ENCODE measurements around the gene RBM44. TPM values are rescaled to one million over a fixed set of nuclear protein-coding genes. Genes with fewer than 3 reads are reported as not detected.

Gene RBM44, protein sequence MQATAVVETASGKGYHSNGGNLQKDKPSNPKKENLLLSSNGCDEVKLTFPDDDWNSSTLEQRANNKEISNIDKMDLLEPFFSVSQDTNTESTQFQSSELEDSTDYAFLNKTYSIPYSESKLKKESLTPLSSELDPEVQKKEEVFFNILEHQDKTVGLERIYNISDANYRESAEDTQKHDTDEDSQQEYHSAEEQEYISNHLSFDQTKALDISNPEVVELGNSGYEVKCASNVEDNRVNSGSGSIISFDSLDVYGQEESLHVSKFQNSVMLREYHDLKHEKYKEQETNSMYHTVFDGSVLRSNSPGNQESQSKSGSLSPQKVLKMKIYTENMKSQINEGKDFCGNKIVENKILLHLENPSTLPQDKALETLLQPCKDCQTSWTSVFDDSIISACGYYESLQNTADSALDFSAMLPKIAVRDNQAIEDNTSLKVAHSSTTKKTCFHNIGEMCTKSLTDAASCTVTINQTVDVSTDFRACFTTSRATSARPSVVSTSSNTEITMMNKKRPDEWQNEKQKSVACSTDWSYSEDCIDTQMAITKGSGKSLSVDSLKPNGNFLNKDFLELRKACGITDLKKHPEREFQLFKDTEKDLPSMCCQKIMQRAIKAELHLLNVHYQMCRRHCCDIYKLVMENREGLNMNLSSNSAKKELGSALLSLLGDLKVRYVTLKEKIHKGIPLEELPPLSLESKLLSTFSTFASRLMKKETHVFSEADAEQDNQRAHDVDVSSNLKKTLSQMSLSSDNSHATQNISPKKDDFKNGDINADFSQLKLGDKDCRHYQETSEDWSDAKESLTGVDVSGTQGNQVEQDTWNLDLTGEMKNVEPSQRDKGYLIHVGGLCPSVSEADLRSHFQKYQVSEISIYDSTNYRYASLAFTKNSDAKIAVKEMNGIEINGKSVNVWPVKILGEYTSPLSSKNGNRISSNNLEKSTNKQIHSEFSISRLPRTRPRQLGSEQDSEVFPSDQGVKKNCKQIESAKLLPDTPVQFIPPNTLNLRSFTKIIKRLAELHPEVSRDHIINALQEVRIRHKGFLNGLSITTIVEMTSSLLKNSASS
- total RNA-seq: 1 to 10 TPM in 3 of 4 donors, under 1 TPM in 1; 0.38 to 2.6 (median 1.7) TPM

DNA sequence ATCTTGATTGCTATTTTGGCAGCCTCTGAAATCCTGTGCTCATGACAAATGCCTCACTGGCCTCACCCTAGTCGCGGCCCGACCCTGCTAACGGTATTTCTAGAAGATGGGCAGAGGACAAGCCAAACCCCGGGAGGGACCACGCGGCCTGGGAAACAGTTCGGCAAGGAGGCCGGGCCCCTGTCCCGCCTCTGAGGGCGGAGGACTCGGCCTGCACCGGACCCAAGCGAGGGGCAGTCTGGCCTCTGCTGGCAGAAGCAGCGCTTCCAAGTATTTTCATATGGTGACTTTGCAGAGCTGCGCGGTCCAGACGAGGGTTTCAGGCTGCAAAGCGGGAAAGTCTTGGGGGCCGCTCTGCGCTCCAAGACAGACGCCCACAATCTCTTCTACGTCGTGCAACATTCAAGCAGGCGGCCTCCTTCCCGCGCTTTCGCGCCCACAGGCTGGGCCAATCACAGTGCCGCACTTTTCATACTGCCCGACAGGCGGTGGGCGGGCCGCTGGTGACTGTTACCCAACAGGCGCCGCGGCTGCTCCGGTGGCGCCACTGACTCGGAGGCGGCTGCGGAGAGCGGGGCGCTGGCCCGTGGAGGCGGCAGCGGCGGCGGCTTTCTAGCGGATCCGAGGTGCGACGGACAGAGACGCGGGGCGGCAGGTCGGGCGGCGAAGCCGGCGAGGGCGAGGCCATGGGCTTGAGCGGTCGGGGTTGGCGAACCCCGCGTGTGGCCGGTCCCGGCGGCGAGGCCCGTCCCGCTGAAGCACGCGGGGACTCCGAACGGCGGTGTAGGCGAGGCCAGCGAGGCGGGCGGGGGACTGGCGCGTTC is at the start of gene RBM44:
TSS of gene RBM44 (plus strand) at position 544 of the 824 bp plus-strand sequence. CDS start 14,831 bp downstream, outside the sequence.
- TF ChIP-seq, protein P1, sequence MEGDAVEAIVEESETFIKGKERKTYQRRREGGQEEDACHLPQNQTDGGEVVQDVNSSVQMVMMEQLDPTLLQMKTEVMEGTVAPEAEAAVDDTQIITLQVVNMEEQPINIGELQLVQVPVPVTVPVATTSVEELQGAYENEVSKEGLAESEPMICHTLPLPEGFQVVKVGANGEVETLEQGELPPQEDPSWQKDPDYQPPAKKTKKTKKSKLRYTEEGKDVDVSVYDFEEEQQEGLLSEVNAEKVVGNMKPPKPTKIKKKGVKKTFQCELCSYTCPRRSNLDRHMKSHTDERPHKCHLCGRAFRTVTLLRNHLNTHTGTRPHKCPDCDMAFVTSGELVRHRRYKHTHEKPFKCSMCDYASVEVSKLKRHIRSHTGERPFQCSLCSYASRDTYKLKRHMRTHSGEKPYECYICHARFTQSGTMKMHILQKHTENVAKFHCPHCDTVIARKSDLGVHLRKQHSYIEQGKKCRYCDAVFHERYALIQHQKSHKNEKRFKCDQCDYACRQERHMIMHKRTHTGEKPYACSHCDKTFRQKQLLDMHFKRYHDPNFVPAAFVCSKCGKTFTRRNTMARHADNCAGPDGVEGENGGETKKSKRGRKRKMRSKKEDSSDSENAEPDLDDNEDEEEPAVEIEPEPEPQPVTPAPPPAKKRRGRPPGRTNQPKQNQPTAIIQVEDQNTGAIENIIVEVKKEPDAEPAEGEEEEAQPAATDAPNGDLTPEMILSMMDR (IDR thresholded peaks at IDR 0.05; ENCODE audit: low read depth): no peak

DNA sequence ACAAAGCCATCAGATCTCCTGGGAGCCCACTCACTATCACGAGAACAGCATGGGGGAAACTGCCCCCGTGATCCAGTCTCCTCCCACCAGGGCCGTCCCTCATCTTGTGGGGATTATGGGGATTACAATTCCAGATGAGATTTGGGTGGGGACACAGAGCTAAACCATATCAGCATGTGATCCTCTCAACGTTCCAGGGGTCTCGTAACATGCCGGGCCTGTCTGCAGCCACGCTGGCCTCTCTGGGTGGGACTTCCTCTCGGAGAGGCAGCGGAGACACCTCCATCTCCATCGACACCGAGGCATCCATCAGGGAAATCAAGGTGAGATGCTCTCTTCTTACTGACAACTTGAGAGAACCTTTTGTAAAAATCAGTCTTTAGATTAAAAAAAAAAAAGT is 49.6 kb upstream of the RBM44 start:
- TF ChIP-seq, protein P1 (IDR thresholded peaks at IDR 0.05; ENCODE audit: low read depth): no peak

DNA sequence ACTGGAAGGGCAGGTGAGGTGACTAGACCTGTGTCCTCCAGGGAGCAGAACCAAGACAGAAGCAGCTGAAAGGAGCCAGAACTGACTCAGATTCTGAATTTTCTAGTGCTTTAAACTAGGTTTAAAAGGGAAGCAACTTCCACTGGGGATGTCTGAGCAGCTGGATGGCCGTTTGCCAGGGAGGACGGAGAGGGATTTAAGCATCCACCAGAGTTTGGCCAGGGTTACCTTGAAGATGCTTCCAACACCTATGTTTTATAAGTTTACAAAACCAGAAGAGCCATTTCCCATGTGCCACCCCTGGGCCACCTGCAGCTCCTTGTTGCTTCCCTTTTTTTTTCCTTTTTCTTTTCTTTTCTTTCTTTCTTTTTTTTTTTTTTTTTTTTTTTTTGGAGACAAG is 48.6 kb upstream of the RBM44 start:
- TF ChIP-seq, protein P1 (IDR thresholded peaks at IDR 0.05; ENCODE audit: low read depth): no peak

DNA sequence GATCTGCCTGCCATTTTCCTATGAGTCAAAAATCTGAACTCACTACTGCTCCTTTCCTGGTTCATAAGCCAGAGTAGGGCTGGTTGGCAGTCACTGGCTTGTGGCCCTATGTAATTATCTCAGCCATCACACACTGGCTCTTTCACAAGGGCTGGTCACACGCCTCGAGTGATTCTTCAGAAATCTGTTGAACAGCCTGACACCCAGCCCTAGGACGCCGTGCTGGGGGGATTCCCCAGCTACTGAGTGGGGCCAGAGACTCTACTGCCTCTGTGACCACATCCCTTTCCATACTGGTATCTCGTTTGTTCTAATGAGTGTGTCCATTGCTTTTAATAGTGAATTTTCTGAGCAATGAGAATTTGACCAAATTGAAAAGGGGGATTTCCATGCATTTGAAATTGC is 45.8 kb upstream of the RBM44 start:
- TF ChIP-seq, protein P1 (IDR thresholded peaks at IDR 0.05; ENCODE audit: low read depth): no peak

DNA sequence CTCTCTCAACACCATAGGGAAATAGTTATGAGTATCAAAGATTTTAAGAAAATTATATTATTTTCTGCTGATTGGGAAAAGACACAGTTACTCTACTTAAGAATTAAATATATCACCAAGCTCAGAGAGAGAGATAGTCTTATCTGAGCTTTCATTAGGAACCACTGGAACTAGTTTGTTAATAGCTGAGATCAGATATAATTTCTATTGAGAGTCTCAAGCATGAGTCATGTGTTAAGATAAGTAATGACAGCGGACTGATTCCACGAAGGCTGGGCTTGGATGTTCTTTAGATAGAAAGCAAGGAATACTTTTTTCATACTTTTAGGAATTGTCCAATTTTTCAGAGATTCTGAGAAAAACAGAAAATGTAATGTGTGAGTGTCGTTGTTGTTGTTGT is 44.4 kb upstream of the RBM44 start:
- TF ChIP-seq, protein P1 (IDR thresholded peaks at IDR 0.05; ENCODE audit: low read depth): no peak

DNA sequence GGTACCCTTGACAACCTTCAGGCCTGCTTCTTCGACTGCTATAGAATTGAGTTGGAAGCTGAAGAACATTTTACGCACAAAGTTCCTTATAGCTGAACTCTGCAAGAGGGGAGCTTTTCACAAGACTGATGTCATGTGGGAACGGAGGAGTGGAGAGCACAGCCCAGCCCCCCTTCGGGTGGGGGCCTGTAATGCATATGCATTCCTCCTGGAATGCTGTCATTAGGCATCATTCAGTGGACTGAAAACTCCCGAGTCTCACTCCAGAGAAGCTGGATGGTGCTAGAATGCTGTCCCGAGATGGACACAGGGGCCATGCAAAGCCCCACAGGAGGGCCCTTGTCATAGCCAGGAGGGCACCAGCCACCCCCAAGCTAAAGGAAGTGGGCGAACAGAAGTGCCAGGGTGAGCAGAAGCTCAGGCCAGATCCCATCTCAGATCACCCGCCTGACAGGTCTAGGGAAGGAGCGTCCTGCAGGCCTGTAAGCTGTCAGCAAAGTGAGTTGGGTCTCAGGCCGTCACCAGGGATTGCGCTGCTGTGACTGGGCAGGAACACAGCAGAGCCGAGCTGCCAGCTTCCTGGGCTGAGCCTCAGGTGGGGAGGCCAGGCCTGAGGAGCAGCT is 43.8 kb upstream of the RBM44 start:
- TF ChIP-seq, protein P1 (IDR thresholded peaks at IDR 0.05; ENCODE audit: low read depth): no peak
